ENCODE results near the gene SORD. TPM values are rescaled to one million over a fixed set of nuclear protein-coding genes. Genes with fewer than 3 reads are reported as not detected.
"Not testable (repeated sequence)": the region's sequence is repeated elsewhere in the genome, so short reads cannot be mapped to it uniquely, and the experiment has no call there.

The SORD gene
- total RNA-seq, 2 experiments from 2014 or later: 14.5 to 15.6 TPM

GRCh38 chr15:45095661-45096060 is 72.7 kb downstream of the SORD start:
- DNase-seq: no peak
- no peaks in the 10 kb centered on the region for H3K9me3 Mint-ChIP-seq
- H3K27ac Mint-ChIP-seq: no peak overlapping the region
- H3K4me3 Mint-ChIP-seq: no peak overlapping the region
- intact Hi-C loops (cut with micrococcal nuclease): no loop called here
- H3K4me1 Mint-ChIP-seq (ENCODE audit: low read depth): no peaks in the 10 kb centered on the region
- H3K27me3 Mint-ChIP-seq: peaks cover 9% of the 10 kb centered on the region
- ChIA-PET POLR2A (no interaction called here), CTCF (interaction anchor here (1.9 kb wide), 1 partner anchor 22 kb away, joined by 7 read pairs; no protein-coding TSS in a partner anchor)
- H3K36me3 Mint-ChIP-seq: no peaks in the 10 kb centered on the region

- Mint-ChIP-seq H3K4me1 (ENCODE audit: low read depth) (no peaks in the 10 kb centered on the region), H3K27me3 (peaks cover 1% of the 10 kb centered on the region), H3K36me3 (no peaks in the 10 kb centered on the region), H3K4me3 (no peak overlapping the region), H3K9me3 (no peaks in the 10 kb centered on the region), H3K27ac (no peak overlapping the region)
- POLR2A ChIA-PET: no interaction called here
- CTCF ChIA-PET: interaction anchor here (2.3 kb wide), 1 partner anchor 20 kb away, joined by 8 read pairs; no protein-coding TSS in a partner anchor
- intact Hi-C loops (cut with micrococcal nuclease): no loop called here
- no peak for DNase-seq
Observed at GRCh38 chr15:45097466-45097865, 74.5 kb downstream of the SORD start.

GRCh38 chr15:45099549-45100165 is 76.7 kb downstream of the SORD start:
- Mint-ChIP-seq H3K27ac (no peak overlapping the region), H3K4me3 (no peak overlapping the region), H3K27me3 (peaks cover 1% of the 10 kb centered on the region), H3K4me1 (ENCODE audit: low read depth) (no peaks in the 10 kb centered on the region), H3K36me3 (no peaks in the 10 kb centered on the region), H3K9me3 (no peaks in the 10 kb centered on the region)
- ChIA-PET POLR2A (no interaction called here), CTCF (interaction anchor here (0.6 kb wide), 1 partner anchor 11 kb away, joined by 3 read pairs; no protein-coding TSS in a partner anchor)
- intact Hi-C loops (cut with micrococcal nuclease): no loop called here
- no peak for DNase-seq

- DNase-seq: no peak
- Mint-ChIP-seq H3K4me1 (ENCODE audit: low read depth) (no peaks in the 10 kb centered on the region), H3K27me3 (peaks cover 2% of the 10 kb centered on the region), H3K36me3 (no peaks in the 10 kb centered on the region), H3K4me3 (no peak overlapping the region), H3K27ac (no peak overlapping the region), H3K9me3 (no peaks in the 10 kb centered on the region)
- intact Hi-C loops (cut with micrococcal nuclease): no loop called here
- POLR2A ChIA-PET: no interaction called here
- CTCF ChIA-PET: interaction anchor here (1.5 kb wide), 1 partner anchor 17 kb away, joined by 4 read pairs; no protein-coding TSS in a partner anchor
Observed at GRCh38 chr15:45100884-45101625, 78.1 kb downstream of the SORD start.

- CTCF ChIA-PET: interaction anchor here (1.5 kb wide), 1 partner anchor 16 kb away, joined by 4 read pairs; no protein-coding TSS in a partner anchor
- H3K4me3 Mint-ChIP-seq: no peak overlapping the region
- H3K27ac Mint-ChIP-seq: no peak overlapping the region
- no peaks in the 10 kb centered on the region for H3K4me1 Mint-ChIP-seq (ENCODE audit: low read depth)
- H3K27me3 Mint-ChIP-seq: peaks cover 8% of the 10 kb centered on the region
- H3K9me3 Mint-ChIP-seq: no peaks in the 10 kb centered on the region
- no peak for DNase-seq
- no peaks in the 10 kb centered on the region for H3K36me3 Mint-ChIP-seq
- POLR2A ChIA-PET: no interaction called here
- intact Hi-C loops (cut with micrococcal nuclease): no loop called here
Observed at GRCh38 chr15:45101749-45102148, 78.8 kb downstream of the SORD start.

- no peak for DNase-seq
- Mint-ChIP-seq H3K27ac (no peak overlapping the region), H3K9me3 (no peaks in the 10 kb centered on the region), H3K4me3 (no peak overlapping the region), H3K36me3 (no peaks in the 10 kb centered on the region), H3K27me3 (peaks cover 10% of the 10 kb centered on the region), H3K4me1 (ENCODE audit: low read depth) (no peaks in the 10 kb centered on the region)
- ChIA-PET CTCF (interaction anchor here (1.5 kb wide), 1 partner anchor 16 kb away, joined by 4 read pairs; no protein-coding TSS in a partner anchor), POLR2A (no interaction called here)
- intact Hi-C loops (cut with micrococcal nuclease): no loop called here
Observed at GRCh38 chr15:45102226-45102625, 79.2 kb downstream of the SORD start.

- POLR2A ChIA-PET; CTCF ChIA-PET; H3K9me3 Mint-ChIP-seq; DNase-seq; H3K27ac Mint-ChIP-seq; H3K36me3 Mint-ChIP-seq; intact Hi-C loops (cut with micrococcal nuclease); H3K4me3 Mint-ChIP-seq; H3K4me1 Mint-ChIP-seq (ENCODE audit: low read depth): not testable (repeated sequence)
- H3K27me3 Mint-ChIP-seq: peaks cover 10% of the 10 kb centered on the region
Observed at GRCh38 chr15:45104170-45104569, 81.2 kb downstream of the SORD start.

GRCh38 chr15:45105586-45105985 is 82.6 kb downstream of the SORD start:
- H3K4me1 Mint-ChIP-seq (ENCODE audit: low read depth): no peaks in the 10 kb centered on the region
- H3K9me3 Mint-ChIP-seq: no peaks in the 10 kb centered on the region
- intact Hi-C loops (cut with micrococcal nuclease): no loop called here
- peaks cover 18% of the 10 kb centered on the region for H3K27me3 Mint-ChIP-seq
- DNase-seq: no peak
- ChIA-PET CTCF (interaction anchor here (1.0 to 2.3 kb wide), 2 partner anchors 13 to 58 kb away, joined by 3 to 9 read pairs; no protein-coding TSS in a partner anchor), POLR2A (no interaction called here)
- H3K4me3 Mint-ChIP-seq: no peak overlapping the region
- no peaks in the 10 kb centered on the region for H3K36me3 Mint-ChIP-seq
- no peak overlapping the region for H3K27ac Mint-ChIP-seq

GRCh38 chr15:45106002-45106790 is 83.2 kb downstream of the SORD start:
- intact Hi-C loops (cut with micrococcal nuclease): no loop called here
- peaks cover 19% of the 10 kb centered on the region for H3K27me3 Mint-ChIP-seq
- no peak for DNase-seq
- no peaks in the 10 kb centered on the region for H3K36me3 Mint-ChIP-seq
- no peak overlapping the region for H3K4me3 Mint-ChIP-seq
- H3K27ac Mint-ChIP-seq: no peak overlapping the region
- CTCF ChIA-PET: interaction anchor here (1.0 to 2.3 kb wide), 2 partner anchors 12 to 58 kb away, joined by 3 to 9 read pairs; no protein-coding TSS in a partner anchor
- POLR2A ChIA-PET: no interaction called here
- H3K4me1 Mint-ChIP-seq (ENCODE audit: low read depth): no peaks in the 10 kb centered on the region
- H3K9me3 Mint-ChIP-seq: no peaks in the 10 kb centered on the region

GRCh38 chr15:45107941-45108630 is 85.1 kb downstream of the SORD start:
- Mint-ChIP-seq H3K9me3 (no peaks in the 10 kb centered on the region), H3K27ac (no peak overlapping the region), H3K4me3 (no peak overlapping the region), H3K36me3 (no peaks in the 10 kb centered on the region), H3K27me3 (peaks cover 32% of the 10 kb centered on the region), H3K4me1 (ENCODE audit: low read depth) (peaks cover 13% of the 10 kb centered on the region)
- DNase-seq: no peak
- intact Hi-C loops (cut with micrococcal nuclease): no loop called here
- POLR2A ChIA-PET: no interaction called here
- CTCF ChIA-PET: interaction anchor here (0.9 kb wide), 1 partner anchor 10 kb away, joined by 3 read pairs; no protein-coding TSS in a partner anchor

GRCh38 chr15:45110256-45110820 is 87.3 kb downstream of the SORD start:
- intact Hi-C loops (cut with micrococcal nuclease): no loop called here
- Mint-ChIP-seq H3K27ac (no peak overlapping the region), H3K9me3 (no peaks in the 10 kb centered on the region), H3K4me1 (ENCODE audit: low read depth) (peaks cover 21% of the 10 kb centered on the region), H3K4me3 (no peak overlapping the region), H3K36me3 (no peaks in the 10 kb centered on the region), H3K27me3 (peaks cover 55% of the 10 kb centered on the region)
- DNase-seq: no peak
- ChIA-PET POLR2A (no interaction called here), CTCF (interaction anchor here (0.6 to 2.0 kb wide), 2 partner anchors 8 to 11 kb away, joined by 3 to 10 read pairs; no protein-coding TSS in a partner anchor)
